ENCODE data around the gene TRIM41.

- TF ChIP-seq ZNF175 (tag by site-specific recombination; IDR thresholded peaks at IDR 0.05), result no peak
- TF ChIP-seq BCL11B (tag by site-specific recombination; IDR thresholded peaks at IDR 0.05; ENCODE audit: low read depth), result no peak
- TF ChIP-seq ZNF544 (tag by site-specific recombination; IDR thresholded peaks at IDR 0.05), result no peak
- no peak for TF ChIP-seq CTCF (tag by site-specific recombination; IDR thresholded peaks at IDR 0.05)
- TF ChIP-seq ZNF391 (tag by site-specific recombination; IDR thresholded peaks at IDR 0.05; ENCODE audit: borderline replicate concordance, low read depth), result no peak
- TF ChIP-seq ZBTB7A (tag by site-specific recombination; IDR thresholded peaks at IDR 0.05; ENCODE audit: low read depth), result no peak
- TF ChIP-seq ZNF48 (tag by site-specific recombination; IDR thresholded peaks at IDR 0.05), result no peak
- TF ChIP-seq ZNF768 (tag by site-specific recombination; IDR thresholded peaks at IDR 0.05), result no peak
- no peak for TF ChIP-seq TCF7L2 (IDR thresholded peaks at IDR 0.05; ENCODE audit: borderline replicate concordance, low read depth, low read length)
- no peak for TF ChIP-seq ZNF701 (tag by site-specific recombination; IDR thresholded peaks at IDR 0.05)
- TF ChIP-seq SP2 (tag by site-specific recombination; IDR thresholded peaks at IDR 0.05), result no peak
- TF ChIP-seq ZNF133 (tag by site-specific recombination; IDR thresholded peaks at IDR 0.05), result no peak
- no peak for TF ChIP-seq YY1 (tag by site-specific recombination; IDR thresholded peaks at IDR 0.05)
- TF ChIP-seq ZNF112 (tag by site-specific recombination; IDR thresholded peaks at IDR 0.05), result no peak
These were observed 7.5 kb downstream of the TRIM41 start for GRCh38 chr5:181230551-181230950.
